Duodenal mucosa (tissue), 2 donors: Measurements from ENCODE around the gene TACC2.
"Not testable (repeated sequence)": the region's sequence is repeated elsewhere in the genome, so short reads cannot be mapped to it uniquely, and the experiment has no call there.

Experiments used
- H3K27ac ChIP-seq: one replicate; pipeline ENCODE4 v1.7.0; 2013; ENCODE audit warnings: low read depth, low read length
- H3K27me3 ChIP-seq, 2 donors: one replicate each; pipeline ENCODE4 v1.7.0; 2013; ENCODE audit warnings: low read length in 2 of 2, control low read depth in 1 of 2; ENCODE audit not compliant: insufficient read depth in 2 of 2, control insufficient read depth in 1 of 2
- H3K36me3 ChIP-seq, 2 donors: one replicate each; pipeline ENCODE4 v1.7.0; 2013; ENCODE audit warnings: low read length in 2 of 2, control low read depth in 1 of 2; ENCODE audit not compliant: insufficient read depth in 2 of 2, control insufficient read depth in 1 of 2
- H3K4me1 ChIP-seq, 2 donors: one replicate each; pipeline ENCODE4 v1.7.0; 2013; ENCODE audit warnings: low read length in 2 of 2, control low read depth in 1 of 2; ENCODE audit not compliant: insufficient read depth in 2 of 2, control insufficient read depth in 1 of 2
- H3K4me3 ChIP-seq, 2 donors: one replicate each; pipeline ENCODE4 v1.7.0; 2013; ENCODE audit warnings: low read length in 2 of 2, low read depth in 1 of 2
- H3K9ac ChIP-seq, 2 donors: one replicate each; pipeline ENCODE4 v1.7.0; 2013; ENCODE audit warnings: low read length in 2 of 2, low read depth in 1 of 2
- H3K9me3 ChIP-seq, 2 donors: one replicate each; pipeline ENCODE4 v1.7.0; 2013; ENCODE audit warnings: low read length in 2 of 2, control low read depth in 1 of 2; ENCODE audit not compliant: control insufficient read depth in 1 of 2

Gene TACC2

DNA sequence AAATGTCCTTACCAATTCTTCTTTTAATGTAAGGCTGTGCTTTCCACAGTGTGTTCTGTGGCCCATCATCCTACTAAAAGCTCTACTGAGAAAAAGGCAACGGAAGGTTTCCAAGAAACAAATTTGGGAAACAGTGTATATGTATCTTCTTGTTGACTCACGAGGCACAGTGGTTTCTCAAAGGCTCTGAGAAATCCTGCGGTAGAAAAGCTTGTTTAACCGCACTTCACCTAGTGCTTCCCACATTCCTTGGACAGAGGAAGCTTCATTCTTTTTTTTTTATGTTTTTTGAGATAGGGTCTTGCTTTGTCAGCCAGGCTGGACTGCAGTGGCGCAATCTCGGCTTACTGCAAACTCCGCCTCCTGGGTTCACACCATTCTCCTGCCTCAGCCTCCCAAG lies 84.5 kb downstream of the TACC2 start:
- Histone ChIP-seq H3K9ac (no peak overlapping the region), H3K9me3 (no peaks in the 10 kb centered on the region), H3K27ac (no peak overlapping the region), H3K4me1 (no peaks in the 10 kb centered on the region), H3K27me3 (no peaks in the 10 kb centered on the region), H3K4me3 (no peak overlapping the region), H3K36me3 (no peaks in the 10 kb centered on the region)

DNA sequence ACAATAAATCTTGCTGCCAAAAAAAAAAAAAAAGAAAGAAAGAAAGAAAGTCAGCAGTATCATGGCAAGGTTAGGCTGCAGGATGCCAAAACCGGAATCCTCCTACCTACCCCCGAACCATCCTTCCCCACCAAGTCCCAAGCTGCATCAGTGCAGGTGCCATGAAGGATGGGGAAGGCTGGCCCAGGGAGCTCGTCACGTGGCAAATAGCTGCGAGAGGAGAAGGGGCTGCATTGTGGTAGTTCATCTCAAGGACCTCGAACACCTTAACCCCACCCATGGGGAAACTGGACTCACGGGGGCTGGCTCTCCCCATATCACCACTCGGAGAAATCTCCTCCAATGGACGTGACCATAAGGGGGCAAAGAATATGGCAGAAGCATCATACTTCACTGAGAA lies 86.2 kb downstream of the TACC2 start:
- no peaks in the 10 kb centered on the region for H3K36me3 ChIP-seq
- H3K4me3 ChIP-seq: no peak overlapping the region
- H3K27ac ChIP-seq: no peak overlapping the region
- no peak overlapping the region for H3K9ac ChIP-seq
- H3K4me1 ChIP-seq: no peaks in the 10 kb centered on the region
- H3K27me3 ChIP-seq: no peaks in the 10 kb centered on the region
- no peaks in the 10 kb centered on the region for H3K9me3 ChIP-seq

DNA sequence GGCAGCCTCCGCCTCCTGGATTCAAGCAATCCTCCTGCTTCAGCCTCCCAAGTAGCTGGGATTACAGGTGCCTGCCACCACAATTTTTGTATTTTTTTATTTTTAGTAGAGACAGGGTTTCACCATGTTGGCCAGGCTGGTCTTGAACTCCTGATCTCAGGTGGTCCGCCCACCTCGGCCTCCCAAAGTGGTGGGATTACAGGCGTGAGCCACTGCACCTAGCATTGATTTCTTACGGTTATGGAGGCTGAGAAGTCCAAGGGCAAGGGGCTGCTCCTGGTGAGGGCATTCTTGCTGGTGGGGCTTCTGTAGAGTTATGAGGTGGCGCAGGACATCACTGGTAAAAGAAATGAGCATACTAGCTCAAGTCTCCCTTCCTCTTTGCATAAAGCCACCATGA lies 86.9 kb downstream of the TACC2 start:
- not testable (repeated sequence) for H3K27me3 ChIP-seq, H3K9me3 ChIP-seq, H3K9ac ChIP-seq, H3K4me3 ChIP-seq, H3K36me3 ChIP-seq, H3K27ac ChIP-seq, H3K4me1 ChIP-seq

DNA sequence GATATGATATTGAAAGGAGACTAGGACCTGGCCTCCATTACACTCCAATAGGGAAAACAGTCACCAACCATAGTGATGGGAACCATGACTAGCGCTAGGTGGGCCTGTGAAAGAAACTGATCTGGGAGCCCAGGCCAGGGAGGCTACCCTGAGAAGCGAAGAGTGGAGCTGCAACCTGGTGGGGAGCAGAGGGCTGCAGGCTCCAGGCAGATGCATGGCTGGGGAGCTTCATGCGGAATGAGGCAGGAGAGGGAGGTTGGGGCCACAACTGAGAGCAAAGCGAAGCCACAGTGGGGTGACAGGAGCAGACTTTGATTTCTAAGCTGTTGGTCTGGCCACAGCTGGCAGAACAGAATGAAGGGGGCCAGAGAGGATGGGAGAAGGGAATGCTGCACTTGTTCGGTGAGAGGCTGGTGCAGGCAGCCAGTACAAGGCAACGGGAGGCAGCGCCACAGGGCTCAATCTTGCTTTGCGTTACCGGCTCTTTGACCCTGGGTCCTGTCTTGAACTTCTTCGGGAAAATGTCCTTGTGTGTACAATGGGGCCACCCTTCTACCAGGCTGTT lies 88.4 kb downstream of the TACC2 start:
- H3K27ac ChIP-seq: no peak overlapping the region
- H3K4me1 ChIP-seq: no peaks in the 10 kb centered on the region
- no peak overlapping the region for H3K4me3 ChIP-seq
- no peaks in the 10 kb centered on the region for H3K27me3 ChIP-seq
- H3K36me3 ChIP-seq: no peaks in the 10 kb centered on the region
- no peaks in the 10 kb centered on the region for H3K9me3 ChIP-seq
- no peak overlapping the region for H3K9ac ChIP-seq

DNA sequence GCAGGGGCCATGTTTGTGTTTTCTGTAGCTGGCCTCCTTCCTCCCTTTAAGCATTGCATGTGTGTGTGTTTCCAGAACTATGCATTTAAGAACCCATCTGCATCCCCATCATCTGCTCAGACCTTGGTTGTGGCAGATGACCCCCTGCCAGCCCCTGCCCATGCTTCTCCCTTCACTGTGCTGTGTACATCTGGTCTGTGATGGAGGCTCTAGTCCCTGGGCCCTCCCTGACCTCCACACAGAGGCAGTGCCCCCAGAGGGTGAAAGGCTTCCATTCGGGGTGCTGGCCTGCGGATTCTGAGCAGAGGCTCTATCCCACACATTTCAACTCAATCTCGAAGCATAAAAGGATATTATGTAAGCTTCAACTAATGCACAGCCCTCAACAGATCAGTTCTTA lies 89.4 kb downstream of the TACC2 start:
- H3K36me3 ChIP-seq: no peaks in the 10 kb centered on the region
- no peak overlapping the region for H3K4me3 ChIP-seq
- H3K9me3 ChIP-seq: no peaks in the 10 kb centered on the region
- H3K27ac ChIP-seq: no peak overlapping the region
- H3K9ac ChIP-seq: no peak overlapping the region
- no peaks in the 10 kb centered on the region for H3K27me3 ChIP-seq
- H3K4me1 ChIP-seq: no peaks in the 10 kb centered on the region

DNA sequence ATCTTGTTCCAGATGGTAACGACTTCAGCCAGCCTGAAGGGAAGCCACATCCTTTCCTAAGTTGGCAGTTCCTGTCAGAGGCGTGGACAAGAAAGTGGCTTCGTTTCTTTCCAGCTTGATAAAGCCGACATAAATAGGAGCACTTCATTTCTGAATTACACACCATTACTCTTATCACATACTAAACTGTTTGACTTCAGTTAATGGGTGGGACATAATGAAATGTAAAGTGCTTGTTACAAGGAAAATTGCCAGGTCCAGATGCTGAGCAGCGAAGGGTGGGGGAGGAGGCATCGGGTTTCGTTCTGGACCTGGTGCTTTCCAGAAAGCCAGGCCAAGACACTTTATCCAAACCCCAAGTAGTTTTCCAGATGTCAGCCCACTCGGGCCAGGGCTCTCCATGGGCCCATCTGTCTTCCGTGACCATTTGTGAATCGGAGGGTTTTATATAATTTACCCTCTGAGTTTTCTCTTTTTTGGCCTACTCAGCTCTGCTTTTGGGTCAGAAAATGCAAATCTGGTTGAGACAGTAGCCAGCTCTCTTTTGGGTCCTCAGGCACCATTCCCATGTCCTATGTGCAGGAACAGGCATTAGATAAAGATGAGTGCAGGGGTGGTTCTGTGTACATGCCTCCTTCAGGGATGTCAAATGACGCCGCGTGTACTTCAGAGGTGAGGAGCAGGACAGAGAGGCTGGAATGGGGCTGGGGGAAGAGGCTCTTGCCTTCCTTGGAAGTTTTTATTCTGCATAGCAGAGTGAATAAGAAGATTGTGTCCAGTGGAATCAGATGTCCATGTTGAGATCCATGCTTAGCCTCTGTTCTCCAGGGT lies 90.2 kb downstream of the TACC2 start:
- Histone ChIP-seq H3K4me3 (no peak overlapping the region), H3K4me1 (no peaks in the 10 kb centered on the region), H3K9me3 (no peaks in the 10 kb centered on the region), H3K27ac (no peak overlapping the region), H3K36me3 (peaks cover 3% of the 10 kb centered on the region in 2 donors), H3K9ac (no peak overlapping the region), H3K27me3 (no peaks in the 10 kb centered on the region)

DNA sequence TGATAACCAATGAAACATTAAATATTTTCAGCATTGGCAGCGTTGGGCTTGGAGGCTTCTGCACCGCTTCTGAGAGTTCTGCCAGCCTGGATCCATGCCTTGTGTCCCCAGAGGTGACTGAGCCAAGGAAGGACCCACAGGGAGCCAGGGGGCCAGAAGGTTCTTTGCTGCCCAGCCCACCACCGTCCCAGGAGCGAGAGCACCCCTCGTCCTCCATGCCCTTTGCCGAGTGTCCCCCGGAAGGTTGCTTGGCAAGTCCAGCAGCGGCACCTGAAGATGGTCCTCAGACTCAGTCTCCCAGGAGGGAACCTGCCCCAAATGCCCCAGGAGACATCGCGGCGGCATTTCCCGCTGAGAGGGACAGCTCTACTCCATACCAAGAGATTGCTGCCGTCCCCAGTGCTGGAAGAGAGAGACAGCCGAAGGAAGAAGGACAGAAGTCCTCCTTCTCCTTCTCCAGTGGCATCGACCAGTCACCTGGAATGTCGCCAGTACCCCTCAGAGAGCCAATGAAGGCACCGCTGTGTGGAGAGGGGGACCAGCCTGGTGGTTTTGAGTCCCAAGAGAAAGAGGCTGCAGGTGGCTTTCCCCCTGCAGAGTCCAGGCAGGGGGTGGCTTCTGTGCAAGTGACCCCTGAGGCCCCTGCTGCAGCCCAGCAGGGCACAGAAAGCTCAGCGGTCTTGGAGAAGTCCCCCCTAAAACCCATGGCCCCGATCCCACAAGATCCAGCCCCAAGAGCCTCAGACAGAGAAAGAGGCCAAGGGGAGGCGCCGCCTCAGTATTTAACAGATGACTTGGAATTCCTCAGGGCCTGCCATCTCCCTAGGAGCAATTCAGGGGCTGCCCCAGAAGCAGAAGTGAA lies 93.9 kb downstream of the TACC2 start:
- H3K4me3 ChIP-seq: no peak overlapping the region
- H3K27ac ChIP-seq: no peak overlapping the region
- no peak overlapping the region for H3K9ac ChIP-seq
- no peaks in the 10 kb centered on the region for H3K9me3 ChIP-seq
- H3K4me1 ChIP-seq: no peaks in the 10 kb centered on the region
- H3K27me3 ChIP-seq: no peaks in the 10 kb centered on the region
- H3K36me3 ChIP-seq: peaks cover 3 to 20% of the 10 kb centered on the region in 2 donors

DNA sequence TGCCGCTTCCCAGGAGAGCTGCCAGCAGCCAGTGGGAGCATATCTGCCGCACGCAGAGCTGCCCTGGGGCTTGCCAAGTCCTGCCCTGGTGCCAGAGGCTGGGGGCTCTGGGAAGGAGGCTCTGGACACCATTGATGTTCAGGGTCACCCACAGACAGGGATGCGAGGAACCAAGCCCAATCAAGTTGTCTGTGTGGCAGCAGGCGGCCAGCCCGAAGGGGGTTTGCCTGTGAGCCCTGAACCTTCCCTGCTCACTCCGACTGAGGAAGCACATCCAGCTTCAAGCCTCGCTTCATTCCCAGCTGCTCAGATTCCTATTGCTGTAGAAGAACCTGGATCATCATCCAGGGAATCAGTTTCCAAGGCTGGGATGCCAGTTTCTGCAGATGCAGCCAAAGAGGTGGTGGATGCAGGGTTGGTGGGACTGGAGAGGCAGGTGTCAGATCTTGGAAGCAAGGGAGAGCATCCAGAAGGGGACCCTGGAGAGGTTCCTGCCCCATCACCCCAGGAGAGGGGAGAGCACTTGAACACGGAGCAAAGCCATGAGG lies 94.6 kb downstream of the TACC2 start:
- no peaks in the 10 kb centered on the region for H3K9me3 ChIP-seq
- peaks cover 3 to 20% of the 10 kb centered on the region in 2 donors for H3K36me3 ChIP-seq
- H3K9ac ChIP-seq: no peak overlapping the region
- H3K27me3 ChIP-seq: no peaks in the 10 kb centered on the region
- H3K4me3 ChIP-seq: no peak overlapping the region
- H3K4me1 ChIP-seq: no peaks in the 10 kb centered on the region
- no peak overlapping the region for H3K27ac ChIP-seq

DNA sequence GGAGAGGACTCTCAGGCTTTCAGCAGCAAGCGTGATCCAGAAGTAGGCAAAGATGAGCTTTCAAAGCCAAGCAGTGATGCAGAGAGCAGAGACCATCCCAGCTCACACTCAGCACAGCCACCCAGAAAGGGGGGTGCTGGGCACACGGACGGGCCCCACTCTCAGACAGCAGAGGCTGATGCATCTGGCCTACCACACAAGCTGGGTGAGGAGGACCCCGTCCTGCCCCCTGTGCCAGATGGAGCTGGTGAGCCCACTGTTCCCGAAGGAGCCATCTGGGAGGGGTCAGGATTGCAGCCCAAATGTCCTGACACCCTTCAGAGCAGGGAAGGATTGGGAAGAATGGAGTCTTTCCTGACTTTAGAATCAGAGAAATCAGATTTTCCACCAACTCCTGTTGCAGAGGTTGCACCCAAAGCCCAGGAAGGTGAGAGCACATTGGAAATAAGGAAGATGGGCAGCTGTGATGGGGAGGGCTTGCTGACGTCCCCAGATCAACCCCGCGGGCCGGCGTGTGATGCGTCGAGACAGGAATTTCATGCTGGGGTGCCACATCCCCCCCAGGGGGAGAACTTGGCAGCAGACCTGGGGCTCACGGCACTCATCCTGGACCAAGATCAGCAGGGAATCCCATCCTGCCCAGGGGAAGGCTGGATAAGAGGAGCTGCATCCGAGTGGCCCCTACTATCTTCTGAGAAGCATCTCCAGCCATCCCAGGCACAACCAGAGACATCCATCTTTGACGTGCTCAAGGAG lies 95.5 kb downstream of the TACC2 start:
- Histone ChIP-seq H3K9ac (no peak overlapping the region), H3K4me3 (no peak overlapping the region), H3K9me3 (no peaks in the 10 kb centered on the region), H3K4me1 (no peaks in the 10 kb centered on the region), H3K27me3 (no peaks in the 10 kb centered on the region), H3K27ac (no peak overlapping the region), H3K36me3 (peaks cover 5 to 24% of the 10 kb centered on the region in 2 donors)
